ENCODE results near the gene ZNF254. TPM values are rescaled to one million over a fixed set of nuclear protein-coding genes. Genes with fewer than 3 reads are reported as not detected.

Gene ZNF254
- total RNA-seq, 1 experiment from 2014 or later: 26.6 TPM

DNA sequence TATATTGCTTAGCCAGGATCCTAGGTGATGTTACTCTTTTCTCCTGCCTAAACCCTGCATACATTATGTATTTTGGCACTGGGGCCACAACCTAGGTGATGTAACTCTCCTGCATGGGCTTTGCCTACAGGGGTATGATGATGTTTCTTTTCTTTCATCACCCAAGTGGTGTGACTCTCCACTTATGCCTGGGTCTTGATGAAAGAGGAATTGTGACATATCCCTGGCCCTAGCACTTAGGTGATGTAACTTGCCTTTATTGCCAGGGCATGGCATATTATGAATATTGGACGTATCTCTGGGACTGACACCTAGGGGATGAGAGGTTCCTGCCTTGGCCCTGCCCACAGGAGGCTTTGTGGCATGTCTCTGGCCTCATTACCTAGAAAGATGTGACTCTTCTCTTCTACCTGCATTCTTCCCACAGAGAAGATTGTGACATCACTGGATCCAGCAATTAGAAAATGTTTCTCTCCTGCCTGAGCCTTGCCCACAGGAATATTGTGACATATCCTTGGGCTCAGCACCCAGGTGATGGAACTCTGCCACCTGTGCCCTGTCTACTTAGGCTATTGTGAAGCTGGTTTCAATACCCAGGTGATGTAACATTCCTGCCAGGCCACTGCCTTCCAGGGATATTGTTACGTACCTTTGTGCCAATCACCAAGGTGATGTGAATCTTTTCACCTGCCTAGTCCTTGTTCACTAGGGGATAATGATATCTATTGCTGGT lies 27.3 kb upstream of the ZNF254 start:
- H3K9me3 ChIP-seq (ENCODE audit: control insufficient read depth, low read depth, low read length): no peaks in the 10 kb centered on the region
- H4K8ac ChIP-seq (replicated peaks; ENCODE audit: insufficient read length, low read depth, low read length): no peak overlapping the region
- no peaks in the 10 kb centered on the region for H3K4me1 ChIP-seq (ENCODE audit: insufficient read depth, low read length)
- no peak overlapping the region for H2BK20ac ChIP-seq (ENCODE audit: low read depth, low read length, poor library complexity, severe bottlenecking)
- H3K79me2 ChIP-seq (ENCODE audit: insufficient read depth, low read length): no peaks in the 10 kb centered on the region
- H2BK120ac ChIP-seq (ENCODE audit: low read depth, low read length, poor library complexity, severe bottlenecking): no peak overlapping the region
- no peak overlapping the region for H3K9ac ChIP-seq (ENCODE audit: extremely low read depth, insufficient read length, low read length)
- no peak overlapping the region for H3K27ac ChIP-seq (ENCODE audit: insufficient read length, low read depth, low read length)
- H3K4ac ChIP-seq (ENCODE audit: low read depth, low read length): no peak overlapping the region
- no peak overlapping the region for H3T11ph ChIP-seq (ENCODE audit: low read length)
- no peaks in the 10 kb centered on the region for H3K27me3 ChIP-seq (ENCODE audit: insufficient read depth, low read length)
- WGBS (ENCODE audit: extremely low coverage, insufficient read length, low lambda C conversion rate): no CpG with 5 or more reads among the region's 2 CpGs
- no peak overlapping the region for H2BK15ac ChIP-seq (ENCODE audit: low read depth, low read length)
- H3K9me3 Mint-ChIP-seq: no peaks in the 10 kb centered on the region
- H3K27me3 Mint-ChIP-seq (ENCODE audit: low read depth): no peaks in the 10 kb centered on the region
- no peaks in the 10 kb centered on the region for H4K20me1 ChIP-seq (ENCODE audit: control insufficient read depth, insufficient read depth, insufficient read length)
- H3K23ac ChIP-seq (ENCODE audit: insufficient read length, low read depth, low read length): no peak overlapping the region
- H3K14ac ChIP-seq (ENCODE audit: insufficient read depth, low read length): no peak overlapping the region
- H3K4me3 Mint-ChIP-seq: no peak overlapping the region
- no peak overlapping the region for H2AFZ ChIP-seq (ENCODE audit: low read length)
- H3K79me1 ChIP-seq (ENCODE audit: insufficient read depth, low read depth, low read length, poor library complexity, severe bottlenecking): no peaks in the 10 kb centered on the region
- H4K91ac ChIP-seq (ENCODE audit: insufficient read length, low read depth, low read length): no peak overlapping the region
- no peaks in the 10 kb centered on the region for H3K23me2 ChIP-seq (ENCODE audit: insufficient read length, low read depth, low read length, poor library complexity, severe bottlenecking)
- H2AK5ac ChIP-seq (ENCODE audit: insufficient read length, low read length): no peak overlapping the region
- no peak overlapping the region for H3K4me2 ChIP-seq (ENCODE audit: insufficient read depth, insufficient read length, low read length)
- H3K4me1 Mint-ChIP-seq: no peaks in the 10 kb centered on the region
- no peak overlapping the region for H3K56ac ChIP-seq (ENCODE audit: insufficient read length, low read depth, low read length)
- TF ChIP-seq, protein P1, sequence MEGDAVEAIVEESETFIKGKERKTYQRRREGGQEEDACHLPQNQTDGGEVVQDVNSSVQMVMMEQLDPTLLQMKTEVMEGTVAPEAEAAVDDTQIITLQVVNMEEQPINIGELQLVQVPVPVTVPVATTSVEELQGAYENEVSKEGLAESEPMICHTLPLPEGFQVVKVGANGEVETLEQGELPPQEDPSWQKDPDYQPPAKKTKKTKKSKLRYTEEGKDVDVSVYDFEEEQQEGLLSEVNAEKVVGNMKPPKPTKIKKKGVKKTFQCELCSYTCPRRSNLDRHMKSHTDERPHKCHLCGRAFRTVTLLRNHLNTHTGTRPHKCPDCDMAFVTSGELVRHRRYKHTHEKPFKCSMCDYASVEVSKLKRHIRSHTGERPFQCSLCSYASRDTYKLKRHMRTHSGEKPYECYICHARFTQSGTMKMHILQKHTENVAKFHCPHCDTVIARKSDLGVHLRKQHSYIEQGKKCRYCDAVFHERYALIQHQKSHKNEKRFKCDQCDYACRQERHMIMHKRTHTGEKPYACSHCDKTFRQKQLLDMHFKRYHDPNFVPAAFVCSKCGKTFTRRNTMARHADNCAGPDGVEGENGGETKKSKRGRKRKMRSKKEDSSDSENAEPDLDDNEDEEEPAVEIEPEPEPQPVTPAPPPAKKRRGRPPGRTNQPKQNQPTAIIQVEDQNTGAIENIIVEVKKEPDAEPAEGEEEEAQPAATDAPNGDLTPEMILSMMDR (conservative IDR thresholded peaks at IDR 0.05): no peak
- H2BK5ac ChIP-seq (ENCODE audit: insufficient read length, low read length): no peak overlapping the region
- no peak overlapping the region for H3K18ac ChIP-seq (ENCODE audit: insufficient read length, low read depth, low read length)
- H2BK12ac ChIP-seq (ENCODE audit: insufficient read length, low read depth, low read length): no peak overlapping the region
- H3K27ac Mint-ChIP-seq: no peak overlapping the region
- H4K5ac ChIP-seq (ENCODE audit: insufficient read length, low read depth, low read length): no peak overlapping the region
- peaks cover 33 to 82% (median 59%) of the 10 kb centered on the region in 3 experiments; a peak in 6 of 7 replicates for H3K36me3 Mint-ChIP-seq (ENCODE audit: insufficient read depth in 1 of 3, low read depth in 3 of 3)
- no peak for DNase-seq

Measured in H9 (cell line).